GM12878 (cell line): ENCODE measurements around the gene UHRF1. TPM values are rescaled to one million over a fixed set of nuclear protein-coding genes. Genes with fewer than 3 reads are reported as not detected.

Source experiments
- ATAC-seq: fragments of 200-7000 bp; cut with Tn5 transposase; 3 replicates; pipeline ENCODE4 v1.9.1; 2020; ENCODE audit warnings: mild to moderate bottlenecking, moderate library complexity
- BruUV-seq: library from RNA; stranded (reverse); fragments of 400-500 nt; replicated peaks from 2 replicates; lab custom pipeline; 2021; lab: Mats Ljungman, UMichigan
- CTCF ChIA-PET: fragments of 300-600 bp; sonication (Branson Sonifier 250); formaldehyde crosslinking; extraction: SDS; loops from one replicate; lab custom pipeline; 2021; ENCODE audit warnings: inconsistent platforms; lab: Yijun Ruan, JAX
- POLR2A ChIA-PET: fragments of 350-600 bp; formaldehyde crosslinking; extraction: SDS; loops from one replicate; lab custom pipeline; 2021; ENCODE audit warnings: inconsistent platforms; lab: Charles Lee
- RAD21 ChIA-PET: fragments of 300-600 bp; sonication (Branson Sonifier 250); formaldehyde crosslinking; loops from one replicate; lab custom pipeline; 2023; ENCODE audit warnings: antibody characterized with exemption; ENCODE audit not compliant: unreplicated experiment; lab: Charles Lee
- SMC1A ChIA-PET: fragments of 300-600 bp; sonication (Branson Sonifier 250); formaldehyde crosslinking; loops from one replicate; lab custom pipeline; 2023; ENCODE audit not compliant: unreplicated experiment, uncharacterized antibody; lab: Charles Lee
- DNase-seq: peaks from one replicate; pipeline ENCODE4 v3.0.0-alpha.2; 2011; ENCODE audit warnings: low read depth, low spot score
- FAIRE-seq: peaks from 3 replicates; lab custom pipeline; 2011; peaks lifted over from hg19 to GRCh38; lab: Jason Lieb, UNC
- H2AFZ ChIP-seq: 2 replicates; pipeline ENCODE4 v1.6.0; 2011; ENCODE audit warnings: low read depth, low read length, control low read depth; ENCODE audit not compliant: control insufficient read depth
- H3K27ac ChIP-seq: 2 replicates; pipeline ENCODE4 v1.5.1; 2011; ENCODE audit warnings: control low read depth; ENCODE audit not compliant: control insufficient read depth, insufficient read depth
- H3K27me3 ChIP-seq, 2 experiments: replicated peaks in 1 of 2; 2 replicates each; pipeline versions ENCODE4 v1.6.0 to v1.6.1; 2011; ENCODE audit warnings: low read length in 1 of 2; ENCODE audit not compliant: control insufficient read depth in 2 of 2, insufficient read depth in 2 of 2
- H3K36me3 ChIP-seq, 2 experiments: 2 replicates each; pipeline ENCODE4 v1.5.1; 2011; ENCODE audit warnings: low read length in 1 of 2; ENCODE audit not compliant: control insufficient read depth in 2 of 2, insufficient read depth in 2 of 2
- H3K4me1 ChIP-seq: 2 replicates; pipeline ENCODE4 v1.6.1; 2011; ENCODE audit warnings: mild to moderate bottlenecking, low read length, moderate library complexity, mixed read lengths; ENCODE audit not compliant: control insufficient read depth, insufficient read depth
- H3K4me2 ChIP-seq: 2 replicates; pipeline ENCODE4 v1.6.0; 2011; ENCODE audit warnings: control low read depth; ENCODE audit not compliant: control insufficient read depth, insufficient read depth
- H3K4me3 ChIP-seq: fragments of 200-600 bp; sonication (generic); 2 replicates; pipeline ENCODE4 v1.5.1; 2016
- H3K79me2 ChIP-seq: 2 replicates; pipeline ENCODE4 v1.6.0; 2011; ENCODE audit warnings: low read length; ENCODE audit not compliant: control insufficient read depth, insufficient read depth
- H3K9ac ChIP-seq: 2 replicates; pipeline ENCODE4 v1.8.0; 2011; ENCODE audit warnings: low read length, control low read depth, mixed read lengths; ENCODE audit not compliant: control insufficient read depth, insufficient read depth
- H3K9me3 ChIP-seq: replicated peaks from 3 replicates; pipeline ENCODE4 v1.5.1; 2011; ENCODE audit warnings: mild to moderate bottlenecking, low read length; ENCODE audit not compliant: control insufficient read depth, insufficient read depth
- H4K20me1 ChIP-seq: 2 replicates; pipeline ENCODE4 v1.6.0; 2011; ENCODE audit not compliant: control insufficient read depth, insufficient read depth
- ASH2L ChIP-seq: fragments of 300-600, 200-600 bp; sonication (generic); IDR thresholded peaks from 2 replicates; pipeline ENCODE4 v1.6.1; 2017; ENCODE audit warnings: low read depth, mild to moderate bottlenecking, borderline replicate concordance
- BCL11A ChIP-seq: IDR thresholded peaks from 2 replicates; pipeline ENCODE4 v1.6.1; 2011; ENCODE audit warnings: low read depth, low read length
- BHLHE40 ChIP-seq, 2 experiments: fragments of 450-650 bp in 1 of 2; IDR thresholded peaks; 2 replicates each; pipeline ENCODE4 v1.6.1; 2011 to 2017; ENCODE audit warnings: low read depth in 2 of 2, borderline replicate concordance in 1 of 2, improper control_type of control experiment in 1 of 2, low read length in 1 of 2, mild to moderate bottlenecking in 1 of 2
- CREM ChIP-seq: IDR thresholded peaks from 2 replicates; pipeline ENCODE4 v1.6.1; 2014; ENCODE audit warnings: antibody characterized with exemption, low read depth
- HDAC2 ChIP-seq: fragments of 200-600 bp; sonication (generic); IDR thresholded peaks from 2 replicates; pipeline ENCODE4 v1.6.1; 2017
- HDAC6 ChIP-seq: fragments of 200-600 bp; sonication (generic); IDR thresholded peaks from one replicate; pipeline ENCODE4 v1.8.0; 2017; ENCODE audit warnings: antibody characterized with exemption; ENCODE audit not compliant: unreplicated experiment
- PML ChIP-seq: IDR thresholded peaks from 2 replicates; pipeline ENCODE4 v1.6.1; 2012; ENCODE audit warnings: low read length, inconsistent platforms
- POLR2A ChIP-seq: IDR thresholded peaks from 2 replicates; pipeline ENCODE4 v1.6.1; 2011; ENCODE audit warnings: low read depth, mild to moderate bottlenecking, low read length
- RBBP5 ChIP-seq: fragments of 200-600 bp; sonication (generic); conservative IDR thresholded peaks from 2 replicates; pipeline ENCODE4 v1.6.1; 2016
- ZNF217 ChIP-seq: fragments of 450-650 bp; IDR thresholded peaks from 2 replicates; pipeline ENCODE4 v1.6.1; 2017; ENCODE audit warnings: antibody characterized with exemption, mild to moderate bottlenecking
- WGBS: methylation state at CpG from one replicate; pipeline ENCODE4 v1.1.6; 2016; ENCODE audit warnings: low lambda C conversion rate; ENCODE audit not compliant: insufficient replicate concordance, insufficient coverage; ENCODE audit errors: missing lambda C conversion rate; 5-methylcytosine and 5-hydroxymethylcytosine counted together
- in situ Hi-C: fragments of 300-500 bp; cut with MboI; formaldehyde crosslinking; loops from 9 replicates; pipeline ENCODE4 v1.14.3; 2018; ENCODE audit warnings: mixed read lengths
- intact Hi-C: fragments of 100-400 bp; cut with micrococcal nuclease; formaldehyde crosslinking; loops from one replicate; pipeline ENCODE4 v1.14.2; 2022; ENCODE audit not compliant: unreplicated experiment
- polyA plus RNA-seq, 11 experiments: library from polyadenylated mRNA; depleted of rRNA in 4 of 11; unstranded in 6 of 11; stranded (reverse) in 5 of 11; fragments of >200 nt; fragmentation: Nextera tagmentation in 4 of 11; fragmentation: Illumina TruSeq in 1 of 11; extraction: Ambion mirVana in 4 of 11; extraction: Trizol in 1 of 11; gene quantifications; 1 replicate in 1 of 11; 2 replicates in 10 of 11; pipeline versions ENCODE4 v1.2.1 to v1.2.3, GENCODE V29; 2011 to 2016; ENCODE audit warnings: inconsistent platforms in 2 of 11, missing spikeins in 2 of 11, low read depth in 1 of 11
- total RNA-seq, 4 experiments: library from RNA; depleted of rRNA in 3 of 4; stranded (reverse); fragments of >200 nt in 3 of 4; fragmentation: Illumina TruSeq in 1 of 4; extraction: Trizol in 1 of 4; gene quantifications; 2 replicates each; pipeline versions ENCODE4 v1.2.1 to v1.2.3, GENCODE V29; 2013 to 2021
- TF ChIP-seq, protein P1 (sequence below): IDR thresholded peaks from 2 replicates; pipeline ENCODE4 v1.6.1; 2011; ENCODE audit warnings: low read depth, mild to moderate bottlenecking, low read length, moderate library complexity, borderline replicate concordance; ENCODE audit errors: extremely low read depth
- TF ChIP-seq, protein P2 (sequence below): fragments of 150-350 bp; IDR thresholded peaks from 2 replicates; pipeline ENCODE4 v1.6.1; 2016; ENCODE audit warnings: low read depth, low read length
- TF ChIP-seq, protein P3 (sequence below): fragments of 450-650 bp; conservative IDR thresholded peaks from 2 replicates; pipeline ENCODE4 v1.6.1; 2017; ENCODE audit warnings: mild to moderate bottlenecking, moderate library complexity
- TF ChIP-seq, protein P4 (sequence below): fragments of 450-650 bp; IDR thresholded peaks from 2 replicates; pipeline ENCODE4 v1.6.1; 2017; ENCODE audit warnings: mild to moderate bottlenecking, moderate library complexity

The UHRF1 gene
- total and polyA plus RNA-seq, 10 of the 15 experiments (the other 5 are each of a cell fraction or from before 2014, with no cell fraction given) = 13.0 to 109 (median 37.7) TPM

DNA sequence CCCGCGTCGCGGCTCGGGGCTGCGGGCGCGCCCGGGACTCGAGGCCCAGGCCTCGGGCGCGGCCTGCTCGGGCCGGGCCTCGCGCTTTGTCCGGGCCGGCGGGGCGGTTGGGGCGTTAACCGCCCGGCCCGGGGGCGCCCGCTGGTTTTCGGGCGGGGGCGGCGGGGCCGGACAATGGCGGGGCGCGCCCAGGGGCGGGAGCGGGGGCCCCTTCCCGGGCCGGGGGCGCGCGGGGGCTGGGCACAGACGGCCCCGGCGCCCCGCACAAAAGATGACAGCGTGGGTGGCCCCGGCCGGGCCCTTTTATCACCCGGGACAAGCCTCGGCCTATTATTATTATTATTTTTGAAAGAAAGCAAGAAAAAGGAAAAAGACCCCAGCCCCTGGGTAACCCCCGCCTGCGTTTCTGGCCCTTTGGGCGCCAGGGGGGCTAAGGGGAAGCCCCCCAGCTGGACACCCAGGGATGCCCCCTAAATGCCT is 60.0 kb downstream of the UHRF1 start:
- Histone ChIP-seq H3K4me2 (peak overlapping the region; percentile 91), H3K9me3 (no peaks in the 10 kb centered on the region), H2AFZ (no peak overlapping the region), H3K4me1 (peaks cover 12% of the 10 kb centered on the region), H3K27ac (peak overlapping the region; percentile 31; the same call in 1 of the 2 replicates), H3K79me2 (peaks cover 43% of the 10 kb centered on the region), H4K20me1 (peaks cover 7% of the 10 kb centered on the region), H3K4me3 (peak overlapping the region; percentile 95), H3K27me3 (no peaks in the 10 kb centered on the region), H3K36me3 (peaks cover 0 to 2% of the 10 kb centered on the region in 2 experiments; a peak in 2 of 4 replicates), H3K9ac (peak overlapping the region; percentile 75)
- TF ChIP-seq PML = no peak
- no peak for TF ChIP-seq ASH2L
- no peak for TF ChIP-seq ZNF217
- no peak for TF ChIP-seq CREM
- TF ChIP-seq BCL11A = no peak
- TF ChIP-seq, protein P1, sequence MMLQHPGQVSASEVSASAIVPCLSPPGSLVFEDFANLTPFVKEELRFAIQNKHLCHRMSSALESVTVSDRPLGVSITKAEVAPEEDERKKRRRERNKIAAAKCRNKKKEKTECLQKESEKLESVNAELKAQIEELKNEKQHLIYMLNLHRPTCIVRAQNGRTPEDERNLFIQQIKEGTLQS = no peak
- TF ChIP-seq RBBP5 = no peak
- no peak for TF ChIP-seq HDAC6
- TF ChIP-seq HDAC2 = no peak
- TF ChIP-seq, protein P2, sequence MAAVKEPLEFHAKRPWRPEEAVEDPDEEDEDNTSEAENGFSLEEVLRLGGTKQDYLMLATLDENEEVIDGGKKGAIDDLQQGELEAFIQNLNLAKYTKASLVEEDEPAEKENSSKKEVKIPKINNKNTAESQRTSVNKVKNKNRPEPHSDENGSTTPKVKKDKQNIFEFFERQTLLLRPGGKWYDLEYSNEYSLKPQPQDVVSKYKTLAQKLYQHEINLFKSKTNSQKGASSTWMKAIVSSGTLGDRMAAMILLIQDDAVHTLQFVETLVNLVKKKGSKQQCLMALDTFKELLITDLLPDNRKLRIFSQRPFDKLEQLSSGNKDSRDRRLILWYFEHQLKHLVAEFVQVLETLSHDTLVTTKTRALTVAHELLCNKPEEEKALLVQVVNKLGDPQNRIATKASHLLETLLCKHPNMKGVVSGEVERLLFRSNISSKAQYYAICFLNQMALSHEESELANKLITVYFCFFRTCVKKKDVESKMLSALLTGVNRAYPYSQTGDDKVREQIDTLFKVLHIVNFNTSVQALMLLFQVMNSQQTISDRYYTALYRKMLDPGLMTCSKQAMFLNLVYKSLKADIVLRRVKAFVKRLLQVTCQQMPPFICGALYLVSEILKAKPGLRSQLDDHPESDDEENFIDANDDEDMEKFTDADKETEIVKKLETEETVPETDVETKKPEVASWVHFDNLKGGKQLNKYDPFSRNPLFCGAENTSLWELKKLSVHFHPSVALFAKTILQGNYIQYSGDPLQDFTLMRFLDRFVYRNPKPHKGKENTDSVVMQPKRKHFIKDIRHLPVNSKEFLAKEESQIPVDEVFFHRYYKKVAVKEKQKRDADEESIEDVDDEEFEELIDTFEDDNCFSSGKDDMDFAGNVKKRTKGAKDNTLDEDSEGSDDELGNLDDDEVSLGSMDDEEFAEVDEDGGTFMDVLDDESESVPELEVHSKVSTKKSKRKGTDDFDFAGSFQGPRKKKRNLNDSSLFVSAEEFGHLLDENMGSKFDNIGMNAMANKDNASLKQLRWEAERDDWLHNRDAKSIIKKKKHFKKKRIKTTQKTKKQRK = no peak
- no peak for TF ChIP-seq POLR2A
- no peak for TF ChIP-seq BHLHE40 (IDR thresholded peaks at IDR 0.05; ENCODE audit: borderline replicate concordance in 1 of 2, low read depth in 2 of 2, low read length in 1 of 2)
- TF ChIP-seq, protein P3, sequence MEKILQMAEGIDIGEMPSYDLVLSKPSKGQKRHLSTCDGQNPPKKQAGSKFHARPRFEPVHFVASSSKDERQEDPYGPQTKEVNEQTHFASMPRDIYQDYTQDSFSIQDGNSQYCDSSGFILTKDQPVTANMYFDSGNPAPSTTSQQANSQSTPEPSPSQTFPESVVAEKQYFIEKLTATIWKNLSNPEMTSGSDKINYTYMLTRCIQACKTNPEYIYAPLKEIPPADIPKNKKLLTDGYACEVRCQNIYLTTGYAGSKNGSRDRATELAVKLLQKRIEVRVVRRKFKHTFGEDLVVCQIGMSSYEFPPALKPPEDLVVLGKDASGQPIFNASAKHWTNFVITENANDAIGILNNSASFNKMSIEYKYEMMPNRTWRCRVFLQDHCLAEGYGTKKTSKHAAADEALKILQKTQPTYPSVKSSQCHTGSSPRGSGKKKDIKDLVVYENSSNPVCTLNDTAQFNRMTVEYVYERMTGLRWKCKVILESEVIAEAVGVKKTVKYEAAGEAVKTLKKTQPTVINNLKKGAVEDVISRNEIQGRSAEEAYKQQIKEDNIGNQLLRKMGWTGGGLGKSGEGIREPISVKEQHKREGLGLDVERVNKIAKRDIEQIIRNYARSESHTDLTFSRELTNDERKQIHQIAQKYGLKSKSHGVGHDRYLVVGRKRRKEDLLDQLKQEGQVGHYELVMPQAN = no peak
- TF ChIP-seq, protein P4, sequence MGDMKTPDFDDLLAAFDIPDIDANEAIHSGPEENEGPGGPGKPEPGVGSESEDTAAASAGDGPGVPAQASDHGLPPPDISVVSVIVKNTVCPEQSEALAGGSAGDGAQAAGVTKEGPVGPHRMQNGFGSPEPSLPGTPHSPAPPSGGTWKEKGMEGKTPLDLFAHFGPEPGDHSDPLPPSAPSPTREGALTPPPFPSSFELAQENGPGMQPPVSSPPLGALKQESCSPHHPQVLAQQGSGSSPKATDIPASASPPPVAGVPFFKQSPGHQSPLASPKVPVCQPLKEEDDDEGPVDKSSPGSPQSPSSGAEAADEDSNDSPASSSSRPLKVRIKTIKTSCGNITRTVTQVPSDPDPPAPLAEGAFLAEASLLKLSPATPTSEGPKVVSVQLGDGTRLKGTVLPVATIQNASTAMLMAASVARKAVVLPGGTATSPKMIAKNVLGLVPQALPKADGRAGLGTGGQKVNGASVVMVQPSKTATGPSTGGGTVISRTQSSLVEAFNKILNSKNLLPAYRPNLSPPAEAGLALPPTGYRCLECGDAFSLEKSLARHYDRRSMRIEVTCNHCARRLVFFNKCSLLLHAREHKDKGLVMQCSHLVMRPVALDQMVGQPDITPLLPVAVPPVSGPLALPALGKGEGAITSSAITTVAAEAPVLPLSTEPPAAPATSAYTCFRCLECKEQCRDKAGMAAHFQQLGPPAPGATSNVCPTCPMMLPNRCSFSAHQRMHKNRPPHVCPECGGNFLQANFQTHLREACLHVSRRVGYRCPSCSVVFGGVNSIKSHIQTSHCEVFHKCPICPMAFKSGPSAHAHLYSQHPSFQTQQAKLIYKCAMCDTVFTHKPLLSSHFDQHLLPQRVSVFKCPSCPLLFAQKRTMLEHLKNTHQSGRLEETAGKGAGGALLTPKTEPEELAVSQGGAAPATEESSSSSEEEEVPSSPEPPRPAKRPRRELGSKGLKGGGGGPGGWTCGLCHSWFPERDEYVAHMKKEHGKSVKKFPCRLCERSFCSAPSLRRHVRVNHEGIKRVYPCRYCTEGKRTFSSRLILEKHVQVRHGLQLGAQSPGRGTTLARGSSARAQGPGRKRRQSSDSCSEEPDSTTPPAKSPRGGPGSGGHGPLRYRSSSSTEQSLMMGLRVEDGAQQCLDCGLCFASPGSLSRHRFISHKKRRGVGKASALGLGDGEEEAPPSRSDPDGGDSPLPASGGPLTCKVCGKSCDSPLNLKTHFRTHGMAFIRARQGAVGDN = no peak
- ATAC-seq (no peak), FAIRE-seq (no peak), DNase-seq (no peak)
- ChIA-PET SMC1A (interaction anchor here (1.4 kb wide), 1 partner anchor 61 kb away, joined by 4 read pairs; no protein-coding TSS in a partner anchor), CTCF (interaction anchor here (1.0 to 3.0 kb wide), 7 partner anchors 57 to 178 kb away, joined by 3 to 15 read pairs (median 5); partner anchors contain the start of gene FEM1A), POLR2A (interaction anchor here (0.5 to 1.9 kb wide), 10 partner anchors 52 to 570 kb away, joined by 3 to 7 read pairs (median 4); partner anchors contain the start of genes FEM1A, PLIN3 and TICAM1), RAD21 (interaction anchor here (0.9 to 2.1 kb wide), 8 partner anchors 57 to 178 kb away, joined by 3 to 7 read pairs (median 6); partner anchors contain the start of genes FEM1A and PLIN3)
- intact Hi-C loops (loop anchor here (2.0 to 10.0 kb wide), 2 partner anchors 59 to 105 kb away; partner anchors contain the start of gene PLIN3), in situ Hi-C loops (no loop called here)
- under 1% methylated on average over 28 of the region's 54 CpGs for WGBS
- BruUV-seq = no TSS peak
